Fibroblast of upper back skin (primary cell): Measurements from ENCODE around the gene CBFB.
"Not testable (repeated sequence)": the region's sequence is repeated elsewhere in the genome, so short reads cannot be mapped to it uniquely, and the experiment has no call there.

Experiments used
- DNase-seq: peaks from one replicate; pipeline ENCODE4 v3.0.0-alpha.2; 2013

Gene CBFB

GRCh38 chr16:67016681-67017420, 12.1 kb upstream of the CBFB start:
- DNase-seq = no peak

GRCh38 chr16:67017421-67017750, 11.6 kb upstream of the CBFB start:
- no peak for DNase-seq

- peak; percentile 94 for DNase-seq
Observed at GRCh38 chr16:67017810-67018488, 11.0 kb upstream of the CBFB start.

GRCh38 chr16:67019171-67019570, 9.8 kb upstream of the CBFB start:
- DNase-seq = no peak

GRCh38 chr16:67021321-67021720, 7.6 kb upstream of the CBFB start:
- no peak for DNase-seq

GRCh38 chr16:67022531-67023214, 6.3 kb upstream of the CBFB start:
- peak; percentile 36 for DNase-seq

GRCh38 chr16:67023689-67024088, 5.3 kb upstream of the CBFB start:
- no peak for DNase-seq

GRCh38 chr16:67024384-67025209, 4.4 kb upstream of the CBFB start:
- no peak for DNase-seq

GRCh38 chr16:67025210-67025550, 3.8 kb upstream of the CBFB start:
- DNase-seq = no peak

GRCh38 chr16:67026570-67026969, 2.4 kb upstream of the CBFB start:
- DNase-seq = no peak

- DNase-seq = no peak
Observed at GRCh38 chr16:67027046-67027445, 1.9 kb upstream of the CBFB start.

GRCh38 chr16:67028167-67028695, 718 bp upstream of the CBFB start:
- DNase-seq = no peak

- DNase-seq = peak; percentile 33
Observed at GRCh38 chr16:67029254-67030096, 526 bp downstream of the CBFB start.

- no peak for DNase-seq
Observed at GRCh38 chr16:67030221-67030962, 1.4 kb downstream of the CBFB start.

- DNase-seq = peak; percentile 35
Observed at GRCh38 chr16:67034487-67034886, 5.5 kb downstream of the CBFB start.

- DNase-seq = no peak
Observed at GRCh38 chr16:67035364-67035763, 6.4 kb downstream of the CBFB start.

GRCh38 chr16:67036323-67036741, 7.4 kb downstream of the CBFB start:
- DNase-seq = peak; percentile 20

- DNase-seq = no peak
Observed at GRCh38 chr16:67039260-67040020, 10.5 kb downstream of the CBFB start.

- no peak for DNase-seq
Observed at GRCh38 chr16:67040166-67040565, 11.2 kb downstream of the CBFB start.

GRCh38 chr16:67040906-67041305, 12.0 kb downstream of the CBFB start:
- DNase-seq = peak; percentile 34

GRCh38 chr16:67041520-67041919, 12.6 kb downstream of the CBFB start:
- DNase-seq = not testable (repeated sequence)
